ENCODE data around the gene ART3.

- TF ChIP-seq CTCF (conservative IDR thresholded peaks at IDR 0.05) (no peak), EZH2 (IDR thresholded peaks at IDR 0.05; ENCODE audit: low read depth) (no peak)
These were observed 39.4 kb upstream of the ART3 start for GRCh38 chr4:76035141-76035540.
